ENCODE data around the gene HHATL.

Gene HHATL

DNA sequence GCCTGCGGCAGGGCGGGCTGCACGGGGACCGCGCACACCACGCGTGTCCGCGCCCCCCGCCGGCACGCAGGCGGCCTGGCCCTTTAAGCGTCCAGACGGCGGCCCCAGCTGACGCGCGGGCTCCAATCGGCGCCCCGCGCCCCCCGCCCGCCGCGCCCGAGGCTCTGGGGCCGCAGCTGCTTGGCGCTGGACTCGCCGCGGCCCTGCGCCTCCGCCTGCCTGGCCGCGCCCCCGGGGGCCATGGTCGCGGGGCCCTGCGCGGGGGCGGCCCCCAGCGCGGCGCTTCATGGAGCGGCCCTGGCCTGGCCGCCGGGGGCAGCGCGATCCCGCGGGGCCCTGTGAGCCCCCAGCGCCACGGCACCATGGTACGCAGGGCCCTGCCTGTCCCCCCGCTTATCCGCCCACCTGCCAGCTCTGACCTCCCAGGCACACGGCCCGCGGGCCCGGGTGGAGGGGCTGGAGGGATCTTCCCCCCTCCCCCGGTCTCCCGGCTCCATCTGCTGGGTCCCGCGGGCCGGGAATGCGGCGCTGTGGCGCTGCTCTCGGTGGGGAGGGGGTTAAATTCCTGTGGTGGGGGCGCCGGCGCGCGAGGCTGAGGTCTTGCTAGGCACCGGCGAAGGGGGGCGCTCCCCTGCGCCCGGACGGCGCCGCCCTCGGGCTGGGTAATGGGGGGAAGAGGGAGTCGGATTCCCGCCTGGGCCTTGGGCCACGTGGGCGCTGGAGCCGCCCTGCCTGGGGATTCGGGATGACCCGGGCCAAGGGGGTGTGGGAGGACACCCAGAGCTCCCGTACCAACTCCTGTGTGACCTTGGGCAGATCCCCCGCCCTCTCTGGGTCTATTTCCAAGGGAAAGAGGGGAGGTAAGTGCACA, 48.0 kb downstream of the HHATL start:
- DNase-seq (ENCODE audit: low read depth in 4 of 4, low spot score in 1 of 4): no peak

GRCh38 chr3:42653560-42654330, 48.9 kb downstream of the HHATL start, which contains the start of gene ZBTB47:
Gene ZBTB47, plus strand, starts transcription at chr3:42653697. Its CDS starts 4,659 bp downstream, at chr3:42658356.
- DNase-seq (ENCODE audit: low read depth in 4 of 4, low spot score in 1 of 4): no peak

DNA sequence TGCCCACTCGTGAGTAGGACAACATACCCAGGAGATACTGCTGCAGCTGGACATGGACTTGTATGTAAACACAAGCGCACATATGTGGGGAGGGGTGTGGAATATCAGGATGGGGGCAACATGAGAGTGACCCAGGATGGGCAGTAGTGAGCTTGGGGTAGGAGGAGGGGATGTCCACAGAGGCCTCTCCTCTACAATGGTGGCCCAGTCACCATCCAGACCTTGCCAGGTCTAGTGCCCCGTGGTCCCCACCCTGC, 49.4 kb downstream of the HHATL start:
- DNase-seq (ENCODE audit: low read depth in 4 of 4, low spot score in 1 of 4): no peak

DNA sequence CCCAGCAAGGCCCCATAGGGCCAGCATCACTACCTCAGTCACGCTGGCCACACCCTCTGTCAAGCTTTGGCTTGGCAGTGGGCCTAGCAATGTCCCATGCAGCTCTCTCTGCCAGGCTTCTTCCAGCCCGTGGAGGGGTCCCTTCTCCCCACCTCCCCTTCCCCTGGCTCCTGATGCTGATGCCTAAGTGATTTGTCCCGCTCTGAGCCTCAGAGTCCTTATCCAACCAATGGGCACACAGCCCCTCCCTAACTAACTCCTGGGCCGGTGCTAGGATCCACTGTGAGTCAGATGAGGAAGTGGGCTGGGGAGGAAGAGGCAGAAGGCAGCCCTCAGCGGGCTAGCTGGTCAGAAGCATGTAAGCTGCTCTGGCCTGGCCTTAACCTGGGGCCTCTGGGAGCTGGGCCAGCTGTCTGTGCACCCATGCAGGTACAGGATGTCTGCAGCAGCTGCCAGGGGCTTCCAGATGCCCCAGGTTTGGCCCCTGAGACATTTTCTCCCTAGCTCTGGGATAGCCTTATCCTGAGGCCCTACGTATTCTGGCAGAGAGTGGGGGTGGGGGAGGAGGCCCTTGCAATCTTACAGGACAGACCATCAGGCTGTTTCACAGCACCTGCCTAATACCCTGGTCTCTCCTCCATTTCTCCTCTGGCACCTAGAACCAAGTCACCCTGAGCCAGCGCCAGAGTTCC, 49.8 kb downstream of the HHATL start:
- no peak for DNase-seq (ENCODE audit: low read depth in 4 of 4, low spot score in 1 of 4)

- no peak for DNase-seq (ENCODE audit: low read depth in 4 of 4, low spot score in 1 of 4)
Measured at GRCh38 chr3:42652251-42652610, 50.4 kb downstream of the HHATL start.

DNA sequence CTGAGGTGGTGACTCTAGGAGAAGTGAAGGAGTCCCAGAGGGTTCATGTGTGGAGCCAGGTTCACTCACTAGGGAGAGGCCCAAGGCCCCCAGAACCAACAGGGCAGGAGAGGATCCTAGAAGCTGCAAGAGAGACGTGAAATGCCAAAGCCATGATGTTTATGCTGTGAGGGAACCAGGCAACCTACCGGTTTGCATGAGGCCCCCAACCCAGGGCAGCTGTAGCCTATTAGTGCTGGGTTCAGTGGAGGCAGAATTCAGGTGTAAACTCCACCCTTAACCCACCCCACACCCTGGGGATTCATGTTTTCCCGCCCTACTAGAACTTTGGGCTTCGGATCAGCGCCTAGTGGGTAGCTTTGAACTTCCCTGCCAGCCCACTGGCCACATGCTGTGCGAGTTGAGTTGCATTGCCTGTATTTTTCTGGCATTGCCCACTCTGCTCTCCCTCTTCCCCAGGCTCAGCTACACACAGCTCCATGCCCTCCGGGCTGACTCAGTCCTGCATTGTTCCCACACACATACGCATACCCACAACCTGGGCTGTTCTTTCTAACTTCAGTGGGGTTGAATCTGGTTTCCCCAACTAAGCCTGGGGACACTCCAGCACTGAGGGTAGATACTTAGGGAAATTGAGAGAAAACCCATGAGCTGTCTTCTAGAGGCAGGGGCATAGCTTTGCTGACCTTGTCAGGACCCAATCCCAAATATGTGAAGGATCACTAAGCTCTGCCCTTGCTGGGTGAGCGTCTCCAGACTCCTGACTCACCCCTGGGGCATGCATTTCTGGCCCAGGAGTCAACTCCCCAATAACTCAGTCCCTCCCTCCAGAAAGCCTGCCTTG, 51.1 kb downstream of the HHATL start:
- DNase-seq (ENCODE audit: low read depth in 4 of 4, low spot score in 1 of 4): no peak

DNA sequence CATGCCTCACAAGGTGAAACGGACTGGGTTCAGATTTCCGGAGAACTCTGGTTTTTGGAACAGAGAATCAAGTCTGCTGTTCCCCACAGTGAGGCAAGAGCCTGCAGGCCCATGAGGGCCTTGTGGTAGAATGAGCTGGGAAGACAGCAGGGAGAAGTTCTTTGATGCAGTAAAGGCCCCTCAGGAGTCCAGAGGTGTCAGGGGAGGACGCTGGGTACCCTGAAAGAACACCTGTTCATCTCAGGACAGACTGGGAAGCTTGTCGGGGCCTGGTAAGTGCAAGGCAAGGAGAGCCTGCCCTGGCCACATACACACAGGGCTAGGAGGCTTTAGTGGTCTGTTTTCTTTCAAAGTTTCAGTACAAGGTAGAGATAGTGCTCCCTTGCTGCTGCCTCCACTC, 52.8 kb downstream of the HHATL start:
- no peak for DNase-seq (ENCODE audit: low read depth in 4 of 4, low spot score in 1 of 4)

DNA sequence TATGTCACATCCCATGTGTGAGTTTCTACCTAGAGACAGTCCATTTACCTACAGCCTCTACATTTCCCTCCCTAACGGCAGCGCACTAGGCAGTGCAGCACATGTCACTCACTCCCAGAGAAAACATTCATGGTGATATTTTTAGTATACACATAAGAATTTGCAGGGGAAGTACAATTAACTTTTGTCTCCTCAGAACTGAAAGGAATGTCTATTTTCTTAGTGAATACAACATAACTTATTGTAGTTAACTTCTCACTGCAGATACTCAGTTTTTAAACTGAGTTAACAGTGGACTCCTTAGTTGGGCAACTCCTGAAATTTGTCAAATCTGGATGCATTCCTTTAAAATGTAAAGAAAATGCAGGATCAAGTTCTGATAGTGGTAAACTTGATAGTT, 53.6 kb downstream of the HHATL start:
- no peak for DNase-seq (ENCODE audit: low read depth in 4 of 4, low spot score in 1 of 4)

GRCh38 chr3:42647821-42648459, 54.7 kb downstream of the HHATL start:
- DNase-seq (ENCODE audit: low read depth in 4 of 4, low spot score in 1 of 4): no peak
